ENCODE data around the gene OR2Y1.

DNA sequence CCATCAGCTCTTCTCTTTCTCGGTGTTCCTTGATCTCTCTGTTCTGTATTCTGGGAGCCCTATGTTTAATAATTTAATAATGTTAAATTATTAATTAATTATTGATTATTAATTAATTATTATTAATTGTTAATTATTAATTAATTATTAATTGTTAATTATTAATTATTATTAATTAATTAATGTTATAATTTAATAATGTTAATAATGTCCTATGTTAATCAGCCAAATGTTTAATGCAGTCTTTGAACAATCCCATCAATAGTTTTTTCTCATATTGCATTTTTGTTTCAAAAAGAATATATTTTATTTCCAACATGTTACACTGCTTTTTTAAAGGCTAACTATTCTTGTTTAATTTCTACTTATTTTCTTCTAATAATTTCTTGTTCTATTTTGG, 36.5 kb upstream of the OR2Y1 start:
- TF ChIP-seq, protein P1, sequence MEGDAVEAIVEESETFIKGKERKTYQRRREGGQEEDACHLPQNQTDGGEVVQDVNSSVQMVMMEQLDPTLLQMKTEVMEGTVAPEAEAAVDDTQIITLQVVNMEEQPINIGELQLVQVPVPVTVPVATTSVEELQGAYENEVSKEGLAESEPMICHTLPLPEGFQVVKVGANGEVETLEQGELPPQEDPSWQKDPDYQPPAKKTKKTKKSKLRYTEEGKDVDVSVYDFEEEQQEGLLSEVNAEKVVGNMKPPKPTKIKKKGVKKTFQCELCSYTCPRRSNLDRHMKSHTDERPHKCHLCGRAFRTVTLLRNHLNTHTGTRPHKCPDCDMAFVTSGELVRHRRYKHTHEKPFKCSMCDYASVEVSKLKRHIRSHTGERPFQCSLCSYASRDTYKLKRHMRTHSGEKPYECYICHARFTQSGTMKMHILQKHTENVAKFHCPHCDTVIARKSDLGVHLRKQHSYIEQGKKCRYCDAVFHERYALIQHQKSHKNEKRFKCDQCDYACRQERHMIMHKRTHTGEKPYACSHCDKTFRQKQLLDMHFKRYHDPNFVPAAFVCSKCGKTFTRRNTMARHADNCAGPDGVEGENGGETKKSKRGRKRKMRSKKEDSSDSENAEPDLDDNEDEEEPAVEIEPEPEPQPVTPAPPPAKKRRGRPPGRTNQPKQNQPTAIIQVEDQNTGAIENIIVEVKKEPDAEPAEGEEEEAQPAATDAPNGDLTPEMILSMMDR (conservative IDR thresholded peaks at IDR 0.05; ENCODE audit: low read length): no peak
- TF ChIP-seq EZH2phosphoT487 (IDR thresholded peaks at IDR 0.05; ENCODE audit: borderline replicate concordance, low read depth, low read length): no peak

Measured in OCI-LY7 (cell line).